CD4-positive, alpha-beta T cell treated with Interleukin-12 subunit alpha and Interleukin-12 subunit beta, for 1 hour (primary cell): Measurements from ENCODE around the gene WIPF3.

Experiments
- DNase-seq: peaks from one replicate; pipeline ENCODE4 v3.0.0-alpha.2; 2020

WIPF3 gene

DNA sequence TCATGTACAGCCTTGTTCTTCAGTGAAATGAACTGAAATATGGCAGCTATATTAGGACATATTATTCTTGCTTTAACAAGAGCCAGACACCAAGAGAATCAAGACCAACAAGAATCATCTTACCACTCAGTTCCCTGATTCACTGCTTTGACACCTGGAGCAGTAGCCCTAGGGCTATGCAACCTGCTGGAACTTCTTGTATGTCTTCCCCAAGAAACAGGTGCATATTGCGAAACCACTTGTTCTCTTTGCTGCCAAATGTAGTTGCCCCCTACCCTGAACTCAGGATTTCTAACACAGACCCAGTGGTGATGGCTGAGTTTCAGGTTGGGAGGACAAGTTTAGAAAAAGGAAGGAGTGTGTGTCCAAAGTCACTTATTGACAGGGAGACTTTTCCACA lies 46.1 kb downstream of the WIPF3 start:
- DNase-seq: no peak

DNA sequence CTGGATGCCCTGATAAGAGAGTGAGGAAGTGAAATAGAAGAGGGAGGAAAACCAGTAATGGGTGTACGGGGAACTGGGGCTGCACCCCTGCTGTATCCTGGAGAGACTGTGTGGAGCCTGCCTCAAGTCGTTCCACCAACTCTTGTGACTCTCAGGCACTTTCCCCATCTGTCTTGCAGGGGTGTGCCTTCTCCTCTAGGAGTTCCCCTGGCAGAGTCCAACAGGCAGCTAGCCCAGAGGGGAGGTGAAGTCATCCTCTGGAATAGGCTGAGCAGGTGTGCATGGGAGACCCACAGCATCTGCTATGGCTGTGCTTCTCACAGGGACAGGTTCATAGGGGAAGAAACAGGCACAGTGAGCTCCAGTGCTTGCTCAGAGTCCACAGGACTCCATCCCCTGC lies 46.8 kb downstream of the WIPF3 start:
- DNase-seq: no peak

DNA sequence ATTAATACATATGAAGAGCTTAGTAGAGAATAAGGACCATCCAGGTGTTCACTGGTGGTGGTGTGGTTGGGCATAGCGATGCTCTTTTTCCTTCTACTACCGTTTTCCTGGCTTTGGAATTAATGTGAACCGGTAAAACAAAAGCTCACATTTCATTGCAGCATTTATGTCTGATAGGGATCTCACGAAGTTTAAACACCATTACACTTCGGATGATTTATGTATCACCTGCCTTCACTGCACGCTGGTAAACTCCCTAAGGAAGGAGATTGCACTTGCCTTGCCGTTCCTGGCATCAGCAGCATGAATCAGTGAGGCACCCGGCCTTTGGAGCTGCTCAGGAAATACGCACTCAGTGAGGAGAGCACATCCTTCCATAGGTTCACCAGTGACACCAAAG lies 47.5 kb downstream of the WIPF3 start:
- DNase-seq: no peak

DNA sequence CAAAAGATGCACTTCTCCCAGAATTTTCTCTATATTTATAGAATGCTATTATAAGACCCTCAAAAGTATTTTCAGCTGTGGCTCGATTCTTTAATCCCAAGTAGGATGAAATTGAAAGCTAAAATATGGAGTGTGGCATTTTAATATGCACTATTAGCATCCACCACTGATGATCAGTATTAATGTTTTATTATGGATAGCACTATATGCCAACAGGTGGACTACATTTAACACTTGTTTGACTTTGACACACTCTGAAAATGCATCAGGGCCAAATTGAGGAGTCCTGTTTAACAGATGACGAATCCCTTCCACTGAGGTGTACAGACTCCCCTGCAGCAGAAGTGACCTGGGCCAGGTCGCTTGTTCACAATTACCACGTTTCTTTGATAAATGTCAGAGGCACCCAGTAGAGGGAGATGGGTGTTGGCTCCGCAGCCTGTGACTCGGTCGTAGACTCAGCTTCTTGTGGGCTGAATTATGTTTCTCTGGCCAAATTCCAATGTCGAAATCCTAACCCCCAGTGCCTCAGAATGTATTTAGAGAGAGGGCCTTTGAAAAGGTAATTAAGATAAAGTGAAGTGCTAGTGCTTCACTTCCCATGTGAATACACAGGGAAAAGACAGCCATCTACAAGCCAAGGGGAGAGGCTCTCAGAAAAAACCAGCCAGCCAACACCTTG lies 48.1 kb downstream of the WIPF3 start:
- DNase-seq: no peak

- DNase-seq: no peak
Measured at GRCh38 chr7:29857654-29858053, 51.3 kb downstream of the WIPF3 start.

- DNase-seq: no peak
Measured at GRCh38 chr7:29858191-29858951, 52.1 kb downstream of the WIPF3 start.

DNA sequence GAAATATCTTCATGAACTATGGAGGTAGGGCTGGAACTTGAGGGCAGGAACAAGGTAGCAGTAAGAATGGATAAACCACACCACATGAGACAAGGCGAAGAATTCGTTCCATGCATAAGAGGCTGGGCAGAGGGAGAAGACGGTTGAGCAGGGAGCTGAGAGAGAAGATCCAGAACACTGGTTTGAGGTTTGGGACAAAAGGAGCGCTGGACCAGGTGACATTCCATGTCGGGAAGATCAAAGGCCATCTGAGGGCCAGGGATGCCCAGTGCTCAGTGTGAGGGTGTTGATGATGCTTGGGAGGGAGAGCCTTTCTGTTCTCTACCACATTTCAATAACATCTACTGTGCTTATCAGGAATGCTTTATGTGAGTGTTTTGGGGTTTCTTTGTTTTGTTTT lies 52.8 kb downstream of the WIPF3 start:
- no peak for DNase-seq

GRCh38 chr7:29859524-29860185 lies 53.3 kb downstream of the WIPF3 start:
- no peak for DNase-seq

DNA sequence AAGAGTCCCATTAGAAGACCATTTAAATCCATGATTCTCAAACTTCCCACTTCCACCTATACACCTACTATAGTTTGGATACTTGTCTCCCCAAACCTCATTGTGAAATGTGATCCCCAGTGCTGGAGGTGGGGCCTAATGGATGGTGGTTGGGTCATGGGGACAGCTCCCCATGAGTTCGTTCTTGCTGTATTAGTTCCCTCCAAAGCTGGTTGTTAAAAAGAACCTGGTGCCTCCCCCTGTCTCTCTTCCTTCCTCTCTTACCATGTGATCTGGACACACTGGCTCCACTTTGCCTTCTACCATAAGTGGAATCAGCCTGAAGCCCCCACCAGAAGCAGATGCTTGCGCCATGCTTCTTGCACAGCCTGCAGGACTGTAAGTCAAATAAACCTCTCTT lies 53.9 kb downstream of the WIPF3 start:
- no peak for DNase-seq

DNA sequence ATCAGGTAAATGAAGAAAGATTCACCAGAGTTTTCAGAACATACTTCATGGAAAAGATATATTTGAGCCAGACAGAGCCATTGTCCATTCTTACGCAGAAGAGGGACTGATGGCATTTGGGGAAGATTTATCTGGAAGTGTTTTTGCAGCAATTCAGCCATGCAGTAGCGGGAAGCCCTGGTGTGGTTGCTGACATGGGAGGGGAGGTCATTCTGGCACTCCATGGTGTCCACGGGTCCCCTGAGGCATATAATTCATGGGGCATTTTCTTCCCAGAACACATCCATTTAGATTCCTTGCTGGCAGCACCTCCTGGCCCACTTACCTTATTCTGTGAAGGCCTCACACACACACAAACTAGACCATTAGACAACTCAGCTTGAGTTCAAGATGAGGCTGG lies 55.6 kb downstream of the WIPF3 start:
- no peak for DNase-seq

DNA sequence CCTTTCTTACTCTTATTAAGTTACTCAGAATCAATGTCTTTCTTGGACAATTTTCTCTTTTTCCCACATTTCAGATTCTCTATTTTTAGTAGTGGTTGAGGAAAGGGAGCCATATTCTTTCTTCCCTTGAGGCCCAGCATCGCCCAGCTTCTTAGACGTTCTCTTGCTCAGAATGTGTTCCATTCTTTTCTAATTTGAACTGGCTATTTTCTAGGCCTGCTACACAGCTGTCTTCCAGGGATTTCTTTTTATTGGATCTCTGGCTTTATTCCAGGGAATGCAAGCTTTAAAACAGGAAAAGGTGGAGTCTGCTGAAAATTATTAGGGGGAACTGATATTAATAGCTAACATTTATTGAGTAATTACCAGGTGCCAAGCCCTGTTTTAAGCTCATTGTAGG lies 58.3 kb downstream of the WIPF3 start:
- no peak for DNase-seq

DNA sequence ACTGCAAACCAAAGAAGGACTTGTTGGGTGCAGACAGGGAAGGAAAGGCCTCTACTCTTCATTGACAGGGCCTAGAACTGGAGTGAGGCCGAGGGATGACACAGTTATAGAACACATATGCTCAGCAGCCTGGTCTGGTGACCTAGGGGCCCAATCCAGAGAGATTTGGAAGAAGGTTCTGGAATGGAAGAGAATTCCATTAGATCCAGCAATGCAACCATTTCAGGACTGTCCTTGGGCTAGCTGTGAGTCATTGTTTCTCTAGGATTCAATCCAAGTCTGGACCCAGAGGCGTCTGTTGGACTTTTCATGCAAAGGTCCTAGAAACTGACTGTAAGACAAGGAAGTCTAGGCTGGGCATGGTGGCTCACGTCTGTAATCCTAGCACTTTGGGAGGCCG lies 59.2 kb downstream of the WIPF3 start:
- no peak for DNase-seq

- DNase-seq: no peak
Measured at GRCh38 chr7:29866490-29866930, 60.2 kb downstream of the WIPF3 start.

GRCh38 chr7:29871787-29872398 lies 65.6 kb downstream of the WIPF3 start:
- no peak for DNase-seq

DNA sequence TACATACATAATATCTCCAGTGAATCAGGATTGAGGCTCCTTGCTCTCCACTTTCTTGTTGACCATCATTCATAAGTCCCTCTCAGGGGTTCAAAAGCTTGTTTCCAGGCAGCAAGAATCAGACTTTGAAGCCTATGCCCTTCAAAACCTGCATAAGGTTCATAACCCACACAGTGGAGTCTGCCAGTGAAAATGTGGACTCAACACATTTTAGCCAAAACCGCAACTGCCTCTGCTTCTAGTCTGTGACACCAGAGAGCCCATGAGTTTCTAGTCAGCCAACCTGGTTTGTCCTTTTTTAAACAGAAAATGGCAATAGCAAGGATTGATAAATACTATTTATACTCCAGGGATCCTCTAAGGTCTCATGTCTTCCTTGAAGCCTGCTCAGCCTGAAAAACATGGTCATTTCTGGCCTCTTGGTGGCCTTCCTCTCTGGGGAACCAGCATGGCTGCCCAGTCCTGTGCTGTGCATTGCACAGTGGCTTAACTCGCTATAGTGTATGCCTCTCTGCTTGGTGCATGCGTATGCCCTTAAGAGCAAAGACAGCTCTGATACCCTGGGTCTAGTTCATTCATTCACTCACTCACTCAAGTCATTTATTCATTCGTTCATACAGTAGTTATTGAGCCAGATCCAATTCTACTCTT lies 67.5 kb downstream of the WIPF3 start:
- no peak for DNase-seq

DNA sequence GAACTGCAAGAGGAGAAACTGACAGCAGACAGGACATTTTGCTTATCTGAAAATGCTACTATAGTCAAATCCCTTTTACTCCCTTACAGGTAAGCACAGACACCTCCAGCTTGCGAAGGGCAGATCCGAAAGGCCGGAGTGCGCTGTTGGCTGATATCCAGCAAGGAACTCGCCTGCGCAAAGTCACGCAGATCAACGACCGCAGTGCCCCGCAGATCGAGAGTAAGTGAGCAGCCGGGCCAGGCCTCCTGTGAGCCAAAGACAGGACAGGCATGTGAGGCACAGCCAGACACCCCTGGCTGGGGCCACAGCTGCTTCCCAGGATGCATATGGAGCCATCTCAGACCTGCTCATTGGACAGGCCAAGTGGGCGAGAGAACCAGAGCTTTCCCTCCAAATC lies 69.4 kb downstream of the WIPF3 start:
- no peak for DNase-seq

DNA sequence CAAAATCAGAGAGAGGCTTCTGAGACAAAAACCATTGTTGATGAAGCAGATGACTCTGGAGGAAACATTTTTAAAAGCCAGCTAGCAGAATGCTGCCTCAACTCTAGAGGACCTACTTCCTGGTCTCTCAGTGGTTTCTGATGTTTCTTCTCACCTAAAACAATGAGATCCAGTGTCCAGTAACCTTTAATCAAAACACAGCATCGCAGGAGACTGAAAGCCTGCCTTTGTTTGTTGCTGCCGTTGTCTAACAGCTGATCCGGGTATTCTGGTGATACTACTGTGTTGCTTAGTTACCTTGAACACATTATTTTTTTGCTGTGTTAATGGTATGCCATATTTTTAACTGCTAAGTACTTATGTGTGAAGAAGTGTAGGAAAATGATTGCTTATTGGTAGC lies 70.9 kb downstream of the WIPF3 start:
- DNase-seq: no peak

DNA sequence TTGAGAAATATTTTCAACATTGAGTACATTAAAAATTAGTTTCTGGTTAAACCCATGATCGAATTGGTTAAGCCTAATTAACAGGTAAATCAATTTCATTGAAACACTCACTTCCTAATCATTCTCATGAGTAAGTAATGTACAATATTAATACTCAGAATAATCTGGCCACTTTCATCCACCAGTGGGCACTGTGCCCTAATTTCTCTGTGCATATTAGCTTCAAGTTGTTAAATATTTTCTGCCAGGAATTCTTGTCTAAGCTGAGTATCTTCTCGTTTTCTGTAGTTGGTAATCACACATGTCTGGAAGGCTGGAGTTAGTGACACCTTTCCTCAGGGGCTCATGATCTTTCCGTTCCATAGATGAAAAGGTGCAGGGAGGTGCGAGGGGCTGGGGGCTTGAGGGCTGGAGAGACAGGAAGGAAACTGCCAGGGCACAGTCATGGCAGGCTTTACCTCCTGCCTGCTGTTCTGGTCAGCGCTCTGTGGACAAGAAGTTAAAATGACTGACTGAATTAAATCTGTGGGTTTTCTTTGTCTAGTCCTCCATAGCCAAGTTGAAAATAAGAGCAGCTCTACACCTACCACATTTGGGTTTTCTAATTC lies 71.9 kb downstream of the WIPF3 start:
- DNase-seq: peak; percentile 36

- DNase-seq: no peak
Measured at GRCh38 chr7:29879609-29880008, 73.3 kb downstream of the WIPF3 start.

DNA sequence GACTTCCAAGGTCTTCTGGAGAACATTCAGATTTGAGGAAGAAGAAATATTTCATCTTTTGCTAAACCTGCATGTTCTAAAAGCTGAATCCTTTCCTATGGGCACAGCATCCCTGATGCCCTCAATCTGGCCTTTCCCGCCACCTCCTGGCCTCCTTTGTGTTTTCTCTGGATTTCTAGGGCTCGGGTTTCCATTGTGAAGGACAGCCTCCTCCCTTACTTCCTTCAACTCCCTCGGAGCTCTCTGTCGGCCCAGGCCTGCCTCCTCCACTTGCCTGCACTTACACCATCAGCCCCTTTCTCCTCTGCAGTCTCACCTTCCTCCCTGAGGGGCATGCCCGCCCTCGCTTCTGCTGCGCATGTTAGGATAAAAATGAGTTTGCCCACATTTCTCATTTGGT lies 75.4 kb downstream of the WIPF3 start:
- no peak for DNase-seq

DNA sequence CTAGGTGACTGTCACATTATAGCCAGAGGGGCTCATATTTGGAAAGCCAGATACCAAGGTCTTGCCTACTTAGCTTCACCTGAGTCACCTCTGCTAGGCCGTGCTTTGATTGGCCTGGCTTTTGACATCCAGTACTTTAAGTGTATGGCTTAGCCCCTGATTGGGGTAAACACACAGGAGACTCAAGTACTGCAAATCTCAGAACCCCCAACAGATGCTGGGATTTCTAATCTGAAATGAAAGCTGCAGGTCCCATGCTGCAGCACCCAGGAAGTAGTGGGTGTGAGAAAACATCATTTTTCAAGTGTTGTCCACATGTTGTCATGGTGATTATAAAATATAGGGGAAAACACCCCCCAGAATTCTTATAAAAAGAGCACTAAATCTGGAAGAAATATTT lies 76.2 kb downstream of the WIPF3 start:
- no peak for DNase-seq

GRCh38 chr7:29883462-29884398 lies 77.4 kb downstream of the WIPF3 start:
- no peak for DNase-seq
